TTC549 (cell line): ENCODE measurements around the gene SDR39U1.
"Not testable (repeated sequence)": the region's sequence is repeated elsewhere in the genome, so short reads cannot be mapped to it uniquely, and the experiment has no call there.

Source experiments
- FAIRE-seq: peaks from 2 replicates; lab custom pipeline; 2012; peaks lifted over from hg19 to GRCh38; lab: Jason Lieb, UNC

Gene SDR39U1, protein sequence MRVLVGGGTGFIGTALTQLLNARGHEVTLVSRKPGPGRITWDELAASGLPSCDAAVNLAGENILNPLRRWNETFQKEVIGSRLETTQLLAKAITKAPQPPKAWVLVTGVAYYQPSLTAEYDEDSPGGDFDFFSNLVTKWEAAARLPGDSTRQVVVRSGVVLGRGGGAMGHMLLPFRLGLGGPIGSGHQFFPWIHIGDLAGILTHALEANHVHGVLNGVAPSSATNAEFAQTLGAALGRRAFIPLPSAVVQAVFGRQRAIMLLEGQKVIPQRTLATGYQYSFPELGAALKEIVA

DNA sequence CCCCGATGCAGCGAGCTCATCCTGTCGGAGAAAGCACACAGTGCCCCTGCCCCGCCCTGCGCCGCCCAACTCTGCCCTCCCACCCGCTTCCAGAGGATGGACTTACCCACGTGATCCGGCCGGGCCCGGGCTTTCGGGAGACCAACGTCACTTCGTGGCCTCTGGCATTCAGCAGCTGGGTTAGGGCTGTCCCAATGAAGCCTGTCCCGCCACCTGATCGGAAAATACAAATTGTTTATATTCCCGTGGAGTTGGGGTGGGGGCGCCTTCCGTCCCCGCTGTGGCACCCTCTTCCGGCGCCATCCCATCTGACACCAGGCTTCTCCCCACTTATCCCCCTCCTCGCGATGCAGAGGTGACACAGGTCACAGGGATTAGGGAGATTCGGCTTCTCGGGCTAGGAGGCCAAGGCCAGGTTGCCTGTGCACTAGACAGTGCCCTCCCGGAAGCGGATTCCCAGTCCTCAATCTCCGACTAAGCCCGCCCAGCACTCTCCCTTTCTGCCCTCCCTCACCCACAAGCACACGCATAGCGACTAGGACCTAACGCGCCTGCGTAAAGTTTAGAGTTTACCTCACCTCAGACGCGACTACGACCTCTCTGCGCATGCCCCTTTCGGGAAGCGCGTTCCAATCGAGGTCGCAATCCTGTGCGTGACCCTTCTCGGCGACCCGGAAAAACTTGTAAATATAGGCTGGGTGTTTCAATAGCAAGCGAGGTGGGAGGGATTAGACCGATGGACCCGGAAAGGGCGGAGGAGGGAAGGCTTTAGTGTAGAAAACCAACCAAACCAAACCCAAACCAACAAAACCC lies at the start of gene SDR39U1:
TSS of gene SDR39U1 (minus strand) at position 537 of the 813 bp plus-strand sequence. CDS start at position 530, 7 bp downstream.
- peak; percentile 94 for FAIRE-seq

DNA sequence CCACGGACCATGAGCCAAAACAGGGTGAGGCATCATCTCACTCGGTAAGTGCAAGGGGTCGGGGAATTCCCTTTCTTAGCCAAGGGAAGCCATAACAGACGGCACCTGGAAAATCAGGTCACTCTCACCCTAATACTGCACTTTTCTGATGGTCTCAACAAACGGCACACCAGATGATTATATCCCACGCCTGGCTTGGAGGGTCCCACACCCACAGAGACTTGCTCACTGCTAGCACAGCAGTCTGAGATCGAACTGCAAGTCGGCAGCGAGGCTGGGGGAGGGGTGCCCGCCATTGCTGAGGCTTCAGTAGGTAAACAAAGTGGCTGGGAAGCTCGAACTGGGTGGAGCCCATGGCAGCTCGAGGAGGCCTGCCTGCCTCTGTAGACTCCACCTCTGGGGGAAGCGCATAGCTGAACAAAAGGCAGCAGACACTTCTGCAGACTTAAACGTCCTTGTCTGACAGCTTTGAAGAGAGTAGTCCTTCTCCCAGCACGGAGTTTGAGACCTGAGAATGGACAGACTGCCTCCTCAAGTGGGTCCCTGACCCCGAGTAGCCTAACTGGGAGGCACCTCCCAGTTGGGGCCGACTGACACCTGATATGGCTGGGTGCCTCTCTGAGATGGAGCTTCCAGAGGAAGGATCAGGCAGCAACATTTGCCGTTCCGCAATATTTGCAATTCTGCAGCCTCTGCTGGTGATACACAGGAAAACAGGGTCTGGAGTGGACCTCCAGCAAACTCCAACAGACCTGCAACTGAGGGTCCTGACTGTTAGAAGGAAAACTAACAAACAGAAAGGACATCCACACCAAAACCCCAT lies 49.2 kb upstream of the SDR39U1 start:
- not testable (repeated sequence) for FAIRE-seq

DNA sequence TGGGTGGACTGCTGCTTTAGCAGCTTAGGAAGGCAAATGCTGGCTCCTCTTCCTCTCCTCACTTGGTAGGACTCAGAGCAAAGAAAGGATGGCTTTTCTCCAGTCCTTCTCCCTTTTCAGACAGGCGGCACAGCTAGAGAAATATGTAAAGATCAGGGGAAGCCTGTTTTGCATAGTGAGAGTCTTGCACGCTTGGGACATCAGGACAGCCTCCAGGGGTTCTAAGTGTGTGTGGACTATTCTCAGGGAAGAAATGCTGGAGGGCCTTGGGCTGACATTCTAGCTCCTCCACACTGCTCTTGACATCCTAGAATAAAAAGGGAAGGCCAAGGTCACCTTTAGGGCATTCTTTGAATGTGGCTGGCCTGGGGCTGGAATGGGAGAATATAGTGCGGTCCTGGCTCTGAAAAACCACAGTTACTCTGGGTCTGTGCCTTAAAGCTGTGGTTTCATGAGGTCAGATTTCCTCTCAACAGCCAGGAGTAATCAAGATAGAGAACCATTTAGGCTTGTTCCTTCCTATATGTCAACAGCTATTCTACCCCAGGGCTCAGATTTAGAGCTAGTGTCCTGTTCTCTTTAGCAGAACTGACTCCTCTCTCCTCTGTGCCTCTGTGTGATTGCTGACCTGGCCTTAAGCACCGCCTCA lies 41.2 kb upstream of the SDR39U1 start:
- no peak for FAIRE-seq

DNA sequence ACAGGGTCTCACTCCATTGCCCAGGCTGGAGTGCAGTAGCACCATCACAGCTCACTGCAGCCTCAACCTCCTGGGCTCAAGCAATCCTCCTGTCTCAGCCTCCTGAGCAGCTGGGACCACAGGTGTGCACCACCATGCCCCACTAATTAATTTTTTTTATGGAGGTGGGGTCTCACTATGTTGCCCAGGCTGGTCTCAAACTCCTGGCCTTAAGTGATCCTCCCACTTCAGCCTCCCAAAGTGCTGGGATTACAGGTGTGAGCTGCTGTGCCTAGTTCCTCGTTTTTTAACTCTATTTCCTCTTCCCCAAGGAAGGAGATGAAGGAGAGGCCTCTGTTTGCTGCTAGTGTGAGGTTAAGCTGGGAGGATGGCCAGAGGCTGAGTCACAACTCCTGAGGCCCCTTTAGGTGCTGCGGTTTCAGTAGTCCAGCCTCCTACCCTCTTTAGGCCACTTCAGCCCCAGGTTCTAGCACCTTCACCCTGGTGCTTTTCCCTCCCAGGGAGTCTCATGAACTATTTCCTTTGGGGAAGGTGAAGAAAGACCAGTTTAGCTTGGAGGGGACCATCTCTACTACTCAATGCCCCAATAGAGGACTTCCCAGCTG lies 40.2 kb upstream of the SDR39U1 start:
- not testable (repeated sequence) for FAIRE-seq

DNA sequence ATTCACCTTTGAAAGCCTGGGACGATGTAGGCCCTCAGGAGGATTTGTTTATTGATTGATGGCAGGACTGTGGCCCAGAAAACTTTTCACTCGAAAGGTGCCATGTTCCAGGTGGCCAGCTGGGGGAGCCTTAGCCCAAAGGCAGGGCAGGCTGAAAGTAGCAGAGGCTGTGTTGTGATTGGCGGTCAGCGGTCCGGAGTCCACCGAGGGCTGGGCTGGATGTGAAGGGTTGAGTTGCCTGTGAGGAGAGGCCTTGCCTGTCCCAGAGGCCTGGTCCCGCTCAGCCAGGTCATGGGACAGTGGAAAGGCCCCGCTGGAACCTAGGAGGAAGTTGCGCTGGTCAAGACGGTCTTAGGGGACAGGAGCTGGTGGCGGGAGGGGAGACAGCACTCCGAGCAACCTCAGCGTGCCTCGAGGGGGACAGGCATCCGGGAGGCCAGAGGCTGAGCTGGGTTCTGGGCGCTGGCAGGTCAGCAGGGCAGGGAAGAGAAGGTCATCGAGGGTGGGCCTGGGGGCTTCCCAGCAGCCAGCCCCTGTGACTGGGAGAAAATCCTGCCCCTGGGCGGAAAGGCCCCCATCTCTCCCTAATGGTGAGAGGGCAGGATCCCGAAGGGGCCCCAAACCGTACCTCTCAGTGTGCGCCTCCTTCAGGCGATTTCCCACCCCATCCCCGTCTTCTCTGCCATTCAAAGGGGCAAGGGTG lies 39.2 kb upstream of the SDR39U1 start:
- FAIRE-seq = no peak

DNA sequence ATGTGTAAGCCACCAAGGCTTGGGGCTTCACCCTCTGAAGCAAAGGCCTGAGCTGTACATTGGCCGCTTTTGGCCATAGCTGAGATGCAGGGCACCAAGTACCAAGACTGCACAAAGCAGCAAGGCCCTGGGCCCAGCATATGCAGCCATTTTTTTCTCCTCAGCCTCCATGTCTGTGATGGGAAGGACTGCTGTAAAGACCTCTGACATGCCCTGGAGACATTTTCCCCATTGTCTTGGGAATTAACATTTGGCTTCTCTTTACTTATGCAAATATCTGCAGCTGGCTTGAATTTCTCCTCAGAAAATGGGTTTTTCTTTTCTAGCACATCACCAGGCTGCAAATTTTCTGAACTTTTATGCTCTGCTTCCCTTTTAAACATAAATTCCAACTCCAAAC lies 37.4 kb upstream of the SDR39U1 start:
- FAIRE-seq = not testable (repeated sequence)

DNA sequence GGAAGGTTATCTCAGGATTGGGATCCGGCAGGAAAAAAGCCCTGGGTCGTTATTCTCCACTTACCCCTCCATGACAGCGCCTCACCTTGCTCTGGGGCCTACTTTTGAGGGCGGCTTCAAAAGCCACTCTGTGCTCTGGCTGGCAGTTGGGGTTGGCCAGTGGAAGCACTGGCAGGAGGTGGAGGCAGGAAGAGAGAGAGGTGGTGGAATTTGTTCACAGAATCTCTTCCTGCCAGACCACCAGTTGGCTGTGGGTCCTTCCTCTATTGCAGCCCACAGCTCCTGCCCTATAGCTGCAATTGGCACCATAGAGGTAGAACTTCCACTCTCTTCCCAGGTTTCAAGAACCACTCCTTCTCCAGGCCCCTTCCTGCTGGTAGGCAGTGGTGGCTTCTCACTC lies 32.7 kb upstream of the SDR39U1 start:
- FAIRE-seq = no peak

DNA sequence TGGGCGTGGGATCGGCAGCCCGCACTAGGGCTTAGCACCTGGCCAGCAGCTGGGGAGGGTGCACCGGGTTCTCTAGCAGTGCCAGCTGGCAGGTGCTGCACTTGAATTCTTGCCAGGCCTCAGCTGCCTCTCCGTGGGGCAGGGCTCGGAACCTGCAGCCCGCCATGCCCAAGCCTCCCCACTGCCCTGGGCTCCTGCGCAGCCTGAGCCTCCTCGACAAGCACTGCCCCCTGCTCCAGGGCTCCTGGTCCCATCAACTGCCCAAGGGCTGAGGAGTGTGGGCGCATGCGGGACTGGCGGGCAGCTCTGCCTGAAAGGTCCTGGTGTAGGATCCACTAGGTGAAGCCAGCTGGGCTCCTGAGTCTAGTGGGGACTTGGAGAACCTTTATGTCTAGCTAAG lies 30.6 kb upstream of the SDR39U1 start:
- FAIRE-seq = no peak

DNA sequence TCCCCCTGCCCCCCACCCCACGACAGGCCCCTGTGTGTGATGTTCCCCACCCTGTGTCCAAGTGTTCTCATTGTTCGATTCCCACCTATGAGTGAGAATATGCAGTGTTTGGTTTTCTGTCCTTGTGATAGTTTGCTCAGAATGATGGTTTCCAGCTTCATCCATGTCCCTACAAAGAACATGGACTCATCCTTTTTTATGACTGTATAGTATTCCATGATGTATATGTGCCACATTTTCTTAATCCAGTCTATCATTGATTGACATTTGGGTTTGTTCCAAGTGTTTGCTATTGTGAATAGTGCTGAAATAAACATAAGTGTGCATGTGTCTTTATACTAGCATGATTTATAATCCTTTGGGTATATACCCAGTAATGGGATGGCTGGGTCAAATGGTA lies 27.9 kb upstream of the SDR39U1 start:
- not testable (repeated sequence) for FAIRE-seq

DNA sequence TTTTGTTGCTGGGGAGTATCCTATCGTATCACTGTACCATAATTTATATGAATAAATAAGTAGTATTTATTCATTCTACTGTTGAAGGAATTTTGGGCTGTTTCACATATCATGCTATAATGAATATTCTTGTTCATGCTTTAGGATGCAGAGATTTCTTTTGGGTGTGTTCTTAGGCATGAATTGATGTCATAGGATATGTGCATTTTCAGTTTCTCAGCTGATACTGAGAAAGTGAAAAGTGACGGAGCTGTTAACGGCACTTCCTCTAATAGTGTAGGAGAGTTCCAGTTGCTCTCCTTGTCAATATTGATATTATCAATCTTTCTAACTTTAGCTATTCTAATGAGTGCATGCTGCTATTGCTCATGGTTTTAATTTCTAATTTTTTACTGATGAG lies 23.2 kb upstream of the SDR39U1 start:
- FAIRE-seq = no peak

DNA sequence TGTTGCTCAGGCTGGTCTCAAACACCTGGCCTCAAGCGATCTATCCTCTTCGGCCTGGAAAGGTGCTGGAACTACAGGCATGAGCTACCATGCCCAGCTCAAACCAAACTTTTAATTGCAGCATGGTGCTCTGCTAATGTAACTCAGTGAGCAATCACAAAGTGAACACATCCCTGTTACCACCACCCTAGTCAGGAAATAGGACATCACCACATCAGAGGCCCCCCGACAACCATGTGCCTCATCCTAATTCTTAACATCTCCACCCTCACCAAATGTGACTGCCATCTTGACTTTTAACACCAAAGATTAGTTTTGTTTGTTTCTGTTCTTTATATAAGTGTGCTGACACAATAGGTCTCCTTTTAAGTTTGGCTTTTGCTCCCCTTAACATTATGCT lies 22.8 kb upstream of the SDR39U1 start:
- no peak for FAIRE-seq

DNA sequence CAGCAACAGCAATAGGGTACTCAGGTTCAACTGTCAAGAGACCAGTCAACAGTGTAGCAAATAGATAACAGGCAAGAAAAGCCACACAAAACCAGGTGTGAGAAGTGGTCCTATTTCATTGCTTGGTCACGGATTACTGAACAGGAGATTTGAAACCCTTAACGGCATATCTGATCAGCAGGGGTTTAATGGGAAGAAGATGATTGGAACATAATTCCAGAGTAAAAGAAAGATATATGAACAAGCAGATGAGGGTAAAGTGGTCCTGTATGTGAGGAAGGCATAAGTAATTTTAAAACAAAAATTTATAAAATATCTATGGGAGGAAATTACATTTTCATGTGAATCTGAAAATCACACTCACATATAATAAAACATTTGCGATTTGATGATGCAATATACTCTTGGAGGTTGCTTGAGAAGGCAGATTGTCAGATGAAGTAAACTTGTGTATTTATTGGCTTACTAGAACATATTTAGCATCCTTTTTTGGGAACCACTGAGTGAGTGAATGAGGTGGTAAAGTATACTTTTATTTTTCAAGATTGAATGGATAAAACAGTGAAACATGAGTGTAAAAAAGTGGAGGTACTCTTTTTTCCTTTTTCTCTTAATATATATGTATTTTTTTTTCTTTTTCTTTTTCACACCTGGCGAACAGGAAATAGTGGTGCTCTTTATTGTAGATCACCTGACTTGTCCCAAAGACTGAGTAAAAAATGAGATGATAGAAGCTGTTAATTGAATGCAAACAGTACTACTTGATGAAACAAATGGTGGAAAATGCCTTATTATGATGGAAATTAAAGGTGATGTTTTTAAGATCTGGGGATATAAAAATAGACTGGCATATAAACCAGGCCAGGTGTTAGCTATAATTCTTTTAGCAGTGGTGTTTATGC lies 21.6 kb upstream of the SDR39U1 start:
- FAIRE-seq = no peak

DNA sequence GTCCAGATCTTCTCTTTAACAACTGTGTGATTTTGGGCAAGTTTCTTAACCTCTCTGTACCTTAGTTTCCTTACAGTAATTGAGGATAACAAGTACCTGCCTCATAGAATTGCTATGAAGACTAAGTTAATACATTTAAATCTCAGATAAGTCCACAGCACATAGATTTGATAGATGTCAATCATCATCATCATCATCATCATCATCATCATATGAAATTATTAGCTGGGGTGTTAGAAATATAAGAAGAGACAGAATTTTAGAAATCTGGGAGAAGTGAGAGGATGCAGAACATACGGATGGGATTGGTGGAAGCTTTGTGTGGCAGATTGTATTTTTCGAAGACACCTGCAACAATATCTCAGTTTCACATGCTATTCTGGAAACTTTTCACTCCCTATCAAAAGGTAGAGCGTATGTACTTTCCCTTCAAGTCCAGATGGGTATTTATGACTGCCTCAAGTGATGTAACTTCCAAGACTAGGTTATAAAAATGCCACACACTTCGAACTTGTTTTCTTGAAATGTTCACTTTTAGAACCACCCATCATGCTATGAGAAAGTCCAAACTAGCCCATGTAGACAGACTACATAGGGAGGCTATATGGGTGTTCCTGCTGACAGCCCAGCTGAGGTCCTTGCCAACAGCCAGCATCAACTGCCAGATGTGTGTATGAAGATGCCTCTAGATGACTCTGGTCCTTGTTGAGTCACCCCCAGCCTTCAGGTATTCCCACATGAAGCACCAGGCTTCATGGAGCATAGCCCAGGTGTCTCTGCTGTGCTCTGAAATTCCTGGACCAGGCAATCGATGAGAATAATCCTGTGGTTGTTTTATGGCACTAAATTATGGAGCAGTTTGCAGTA lies 20.7 kb upstream of the SDR39U1 start:
- FAIRE-seq = no peak

DNA sequence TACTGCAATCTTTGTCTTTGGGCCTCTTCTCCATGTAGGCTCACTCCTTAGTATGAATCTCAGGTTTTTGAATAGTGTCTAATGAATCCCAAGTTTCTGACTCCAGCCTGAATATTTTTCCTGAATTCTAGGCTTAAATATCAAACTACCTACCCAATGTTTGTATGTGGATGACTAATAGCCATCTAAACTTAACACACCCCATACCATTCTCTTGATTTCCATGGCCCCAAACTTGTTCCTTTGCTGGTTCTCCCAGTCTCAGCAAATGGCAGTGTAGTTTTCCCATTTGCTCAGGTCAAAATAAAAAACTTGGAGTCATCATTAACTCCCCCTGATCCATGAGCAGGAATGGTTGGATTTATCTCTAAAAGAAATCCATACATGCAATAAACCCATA lies 18.8 kb upstream of the SDR39U1 start:
- no peak for FAIRE-seq

DNA sequence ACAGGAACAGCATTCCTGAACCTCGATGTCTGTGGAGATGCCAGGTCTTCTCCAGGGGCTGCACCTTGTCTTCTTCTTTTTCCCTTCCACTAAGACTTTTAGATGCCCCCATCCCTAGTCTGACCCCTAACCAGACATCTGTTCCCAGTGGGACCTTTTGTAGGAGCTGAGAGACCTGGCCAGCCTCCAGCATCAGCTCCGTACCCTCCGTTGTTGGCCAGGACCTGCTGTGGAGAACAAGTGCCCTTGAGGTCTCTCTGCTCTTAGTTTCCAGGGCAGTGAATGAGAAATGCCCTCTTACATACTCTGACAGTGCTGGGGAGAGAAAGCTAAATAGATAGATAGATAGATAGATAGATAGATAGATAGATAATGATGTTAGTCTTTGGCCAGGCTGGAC lies 16.8 kb upstream of the SDR39U1 start:
- no peak for FAIRE-seq

DNA sequence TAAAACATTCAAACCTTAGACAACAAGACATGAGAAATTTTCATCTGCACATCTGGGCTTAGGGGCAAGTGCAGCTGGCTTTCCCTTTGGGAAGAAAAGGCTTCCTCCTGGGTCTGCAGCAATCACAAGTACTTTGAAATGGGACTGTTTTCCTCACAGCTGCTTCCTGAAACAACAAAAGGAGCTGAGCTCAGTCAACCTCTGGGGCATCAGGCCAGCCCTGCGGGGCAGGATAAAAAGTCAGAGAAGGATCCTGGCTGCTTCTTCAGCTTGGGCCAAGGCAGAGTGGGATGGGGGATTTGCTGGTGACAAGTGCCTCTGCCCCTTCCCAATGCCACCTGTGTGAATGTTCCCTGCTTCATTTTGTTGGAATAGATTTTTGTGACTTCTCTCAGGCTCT lies 16.2 kb upstream of the SDR39U1 start:
- FAIRE-seq = no peak

DNA sequence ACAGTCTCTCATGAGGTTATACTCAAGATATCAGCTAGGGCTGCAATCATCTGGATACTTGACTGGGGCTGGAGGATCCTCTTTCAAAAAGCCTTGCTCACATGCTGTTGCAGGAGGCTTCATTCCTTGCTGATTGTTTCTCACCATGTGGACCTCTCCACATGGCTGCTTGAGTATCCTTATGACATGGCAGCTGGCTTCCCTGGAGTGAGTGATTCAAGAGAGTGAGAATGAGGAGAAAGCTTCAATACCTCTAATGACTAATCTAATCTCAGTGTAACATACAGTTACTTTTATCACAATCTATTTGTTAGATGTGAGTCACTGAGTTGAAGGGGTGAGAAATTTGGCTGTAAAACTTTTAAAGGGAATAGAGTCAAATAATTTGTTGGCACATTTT lies 14.4 kb upstream of the SDR39U1 start:
- no peak for FAIRE-seq

DNA sequence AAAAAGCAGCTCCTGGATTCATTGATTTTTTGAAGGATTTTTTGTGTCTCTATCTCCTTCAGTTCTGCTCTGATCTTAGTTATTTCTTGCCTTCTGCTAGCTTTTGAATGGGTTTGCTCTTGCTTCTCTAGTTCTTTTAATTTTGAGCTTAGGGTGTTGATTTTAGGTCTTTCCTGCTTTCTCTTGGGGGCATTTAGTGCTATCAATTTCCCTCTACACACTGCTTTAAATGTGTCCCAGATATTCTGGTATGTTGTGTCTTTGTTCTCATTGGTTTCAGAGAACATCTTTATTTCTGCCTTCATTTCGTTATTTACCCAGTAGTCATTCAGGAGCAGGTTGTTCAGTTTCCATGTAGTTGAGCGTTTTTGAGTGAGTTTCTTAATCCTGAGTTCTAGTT lies 8.3 kb upstream of the SDR39U1 start:
- not testable (repeated sequence) for FAIRE-seq

DNA sequence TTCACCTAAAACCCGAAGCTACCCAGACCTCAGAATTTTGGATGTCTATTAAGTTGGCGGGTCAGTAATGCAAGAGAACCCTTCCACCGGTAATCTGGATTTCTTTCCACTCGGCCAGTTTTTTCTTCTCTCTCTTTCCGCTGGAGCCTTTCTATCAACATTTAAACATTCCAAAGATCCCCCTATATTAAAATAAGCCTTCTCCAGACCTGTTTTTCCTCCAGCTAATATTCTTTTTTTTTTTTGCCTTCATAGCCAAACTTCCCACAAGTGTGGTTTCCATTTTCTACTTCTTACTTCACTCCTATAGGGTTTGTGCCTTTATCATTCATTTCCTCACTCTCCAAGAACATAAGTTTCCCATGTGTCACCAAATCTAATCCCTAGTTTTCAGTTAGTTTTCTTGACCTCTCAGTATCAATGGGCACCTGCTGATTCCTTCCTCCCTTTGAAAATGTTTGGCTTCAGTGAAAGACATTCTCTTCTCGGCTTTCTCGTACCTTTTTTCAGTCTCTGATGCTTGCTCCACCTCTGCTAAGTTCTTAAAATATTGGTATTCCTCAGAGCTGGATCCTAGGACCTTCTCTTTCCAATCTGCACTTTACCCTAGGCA lies 583 bp upstream of the SDR39U1 start:
- no peak for FAIRE-seq
